Fibroblast of the aortic adventitia (primary cell): Measurements from ENCODE around the gene SCAMP2. TPM values are rescaled to one million over a fixed set of nuclear protein-coding genes. Genes with fewer than 3 reads are reported as not detected.

Source experiments
- DNase-seq: peaks from one replicate; pipeline ENCODE4 v3.0.0-alpha.2; 2010; ENCODE audit warnings: low read depth
- H3K4me3 ChIP-seq: 2 replicates; pipeline ENCODE4 v1.5.1; 2011; ENCODE audit warnings: low read depth, mild to moderate bottlenecking, control low read depth, low read length, moderate library complexity
- total RNA-seq: library from RNA; depleted of rRNA; stranded (reverse); fragments of >200 nt; gene quantifications from 2 replicates; pipeline ENCODE4 v1.2.3, GENCODE V29; 2012; ENCODE audit warnings: low replicate concordance
- TF ChIP-seq, protein P1 (sequence below): IDR thresholded peaks from 2 replicates; pipeline ENCODE4 v1.5.1; 2011; ENCODE audit warnings: mild to moderate bottlenecking, low read length, control low read depth, inconsistent platforms; ENCODE audit not compliant: insufficient read depth

The SCAMP2 gene
- total RNA-seq, 1 donor: 29.6 TPM

DNA sequence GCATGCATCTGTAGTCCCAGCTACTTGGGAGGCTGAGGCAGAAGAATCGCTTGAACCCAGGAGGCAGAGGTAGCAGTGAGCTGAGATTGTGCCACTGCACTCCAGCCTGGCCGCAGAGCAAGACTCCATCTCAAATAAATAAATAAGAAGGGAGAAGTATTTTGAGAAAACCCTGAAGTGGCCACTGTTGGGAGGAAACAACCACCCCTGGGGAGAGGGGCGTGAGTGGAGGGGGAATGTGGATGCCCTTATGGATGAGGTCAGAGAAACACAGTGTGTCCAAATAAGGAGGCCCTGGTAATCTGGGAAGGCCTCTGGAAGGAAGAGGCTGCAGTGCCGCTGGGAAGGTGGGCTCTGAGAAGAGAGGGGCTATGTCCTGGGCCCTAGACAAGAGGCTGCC, 50.9 kb downstream of the SCAMP2 start:
- no peak for DNase-seq
- H3K4me3 ChIP-seq: no peak overlapping the region
- TF ChIP-seq, protein P1, sequence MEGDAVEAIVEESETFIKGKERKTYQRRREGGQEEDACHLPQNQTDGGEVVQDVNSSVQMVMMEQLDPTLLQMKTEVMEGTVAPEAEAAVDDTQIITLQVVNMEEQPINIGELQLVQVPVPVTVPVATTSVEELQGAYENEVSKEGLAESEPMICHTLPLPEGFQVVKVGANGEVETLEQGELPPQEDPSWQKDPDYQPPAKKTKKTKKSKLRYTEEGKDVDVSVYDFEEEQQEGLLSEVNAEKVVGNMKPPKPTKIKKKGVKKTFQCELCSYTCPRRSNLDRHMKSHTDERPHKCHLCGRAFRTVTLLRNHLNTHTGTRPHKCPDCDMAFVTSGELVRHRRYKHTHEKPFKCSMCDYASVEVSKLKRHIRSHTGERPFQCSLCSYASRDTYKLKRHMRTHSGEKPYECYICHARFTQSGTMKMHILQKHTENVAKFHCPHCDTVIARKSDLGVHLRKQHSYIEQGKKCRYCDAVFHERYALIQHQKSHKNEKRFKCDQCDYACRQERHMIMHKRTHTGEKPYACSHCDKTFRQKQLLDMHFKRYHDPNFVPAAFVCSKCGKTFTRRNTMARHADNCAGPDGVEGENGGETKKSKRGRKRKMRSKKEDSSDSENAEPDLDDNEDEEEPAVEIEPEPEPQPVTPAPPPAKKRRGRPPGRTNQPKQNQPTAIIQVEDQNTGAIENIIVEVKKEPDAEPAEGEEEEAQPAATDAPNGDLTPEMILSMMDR: no peak

DNA sequence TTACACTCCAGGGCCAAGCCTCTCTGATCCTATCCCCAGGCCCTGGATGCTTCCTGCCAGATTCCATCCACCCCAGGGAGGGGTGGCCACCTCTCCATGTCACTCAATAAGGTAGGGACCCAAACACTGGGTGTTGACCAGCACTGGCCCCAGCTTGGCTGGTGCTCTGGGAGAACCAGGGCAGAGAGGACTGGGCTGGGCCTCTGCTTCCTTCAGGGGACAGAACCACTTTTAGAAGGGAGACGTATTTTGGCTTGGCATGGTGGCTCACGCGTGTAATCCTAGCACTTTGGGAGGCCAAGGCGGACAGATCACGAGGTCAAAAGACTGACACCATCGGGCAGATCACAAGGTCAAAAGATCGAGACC, 51.4 kb downstream of the SCAMP2 start:
- H3K4me3 ChIP-seq: no peak overlapping the region
- no peak for DNase-seq
- TF ChIP-seq, protein P1: no peak

DNA sequence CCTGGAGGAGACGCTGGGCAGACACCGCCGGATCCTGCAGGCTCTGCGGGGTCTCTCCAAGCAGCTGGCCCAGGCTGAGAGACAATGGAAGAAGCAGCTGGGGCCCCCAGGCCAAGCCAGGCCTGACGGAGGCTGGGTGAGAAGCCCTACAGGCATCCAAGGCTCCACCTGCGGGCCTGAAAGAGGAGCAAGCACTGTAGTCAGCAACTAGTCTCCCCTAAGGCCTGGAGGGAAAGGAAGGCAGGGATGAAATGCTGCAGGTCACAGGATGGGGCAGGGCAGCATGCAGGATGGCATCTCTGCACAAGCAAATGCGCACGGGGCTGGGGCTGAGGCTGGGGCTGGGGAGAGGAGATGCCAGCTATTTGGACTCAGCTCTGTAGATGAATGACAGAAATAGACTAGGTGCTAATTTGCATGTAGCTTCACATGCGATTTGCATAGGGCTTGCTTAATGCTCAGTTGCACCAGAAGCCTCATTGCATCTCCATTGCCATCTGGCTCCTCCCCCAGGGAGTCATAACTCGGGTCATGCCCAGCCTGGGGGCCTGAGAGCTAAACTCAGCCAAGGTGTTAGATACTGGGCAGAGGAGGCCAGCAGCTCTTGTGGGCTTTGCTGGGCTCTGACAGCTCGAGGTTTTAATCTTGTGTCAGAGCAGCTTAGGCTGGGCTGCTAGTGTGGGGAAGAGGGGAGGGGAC, 51.9 kb downstream of the SCAMP2 start:
- DNase-seq: no peak
- TF ChIP-seq, protein P1: no peak
- no peak overlapping the region for H3K4me3 ChIP-seq

DNA sequence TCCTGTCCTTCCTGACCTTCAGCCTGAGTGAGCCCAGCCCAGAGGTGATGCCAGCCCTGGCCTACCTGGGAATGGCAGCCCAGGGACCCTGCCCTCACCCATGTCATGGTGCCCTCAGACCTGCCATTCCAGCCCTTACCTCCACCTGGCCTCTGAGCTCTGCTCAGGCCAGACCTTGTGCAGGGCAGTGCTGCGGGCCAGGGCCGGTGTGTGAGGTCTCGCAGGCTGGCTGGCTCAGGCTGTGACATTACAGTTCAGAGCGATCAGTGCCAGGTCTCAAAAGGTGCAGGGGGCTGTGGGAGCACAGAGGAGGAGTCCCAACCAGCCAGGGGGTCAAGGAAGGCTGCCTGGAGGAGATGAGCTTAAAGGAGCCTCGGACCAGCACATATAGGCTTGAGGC, 53.1 kb downstream of the SCAMP2 start:
- no peak overlapping the region for H3K4me3 ChIP-seq
- DNase-seq: no peak
- TF ChIP-seq, protein P1: no peak

DNA sequence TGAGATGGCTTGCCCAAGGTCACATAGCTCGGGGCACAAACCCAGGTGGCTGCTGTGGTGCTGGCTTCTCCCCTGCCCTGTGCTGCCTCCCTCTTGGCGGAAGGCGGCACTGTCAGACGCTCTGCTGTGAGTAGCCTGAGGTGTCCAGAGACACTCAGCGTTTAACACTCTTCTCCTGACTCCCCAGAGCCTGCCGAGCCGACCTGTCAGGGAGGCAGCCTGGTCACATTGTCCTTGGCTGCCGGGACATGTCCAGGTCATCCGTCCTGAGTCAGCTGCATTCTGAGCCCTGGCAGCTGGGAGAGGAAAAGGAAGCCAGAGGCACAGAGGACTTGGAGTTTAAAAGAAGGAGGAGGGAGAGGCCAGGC, 55.8 kb downstream of the SCAMP2 start:
- H3K4me3 ChIP-seq: no peak overlapping the region
- DNase-seq: no peak
- TF ChIP-seq, protein P1: peak; percentile 18

DNA sequence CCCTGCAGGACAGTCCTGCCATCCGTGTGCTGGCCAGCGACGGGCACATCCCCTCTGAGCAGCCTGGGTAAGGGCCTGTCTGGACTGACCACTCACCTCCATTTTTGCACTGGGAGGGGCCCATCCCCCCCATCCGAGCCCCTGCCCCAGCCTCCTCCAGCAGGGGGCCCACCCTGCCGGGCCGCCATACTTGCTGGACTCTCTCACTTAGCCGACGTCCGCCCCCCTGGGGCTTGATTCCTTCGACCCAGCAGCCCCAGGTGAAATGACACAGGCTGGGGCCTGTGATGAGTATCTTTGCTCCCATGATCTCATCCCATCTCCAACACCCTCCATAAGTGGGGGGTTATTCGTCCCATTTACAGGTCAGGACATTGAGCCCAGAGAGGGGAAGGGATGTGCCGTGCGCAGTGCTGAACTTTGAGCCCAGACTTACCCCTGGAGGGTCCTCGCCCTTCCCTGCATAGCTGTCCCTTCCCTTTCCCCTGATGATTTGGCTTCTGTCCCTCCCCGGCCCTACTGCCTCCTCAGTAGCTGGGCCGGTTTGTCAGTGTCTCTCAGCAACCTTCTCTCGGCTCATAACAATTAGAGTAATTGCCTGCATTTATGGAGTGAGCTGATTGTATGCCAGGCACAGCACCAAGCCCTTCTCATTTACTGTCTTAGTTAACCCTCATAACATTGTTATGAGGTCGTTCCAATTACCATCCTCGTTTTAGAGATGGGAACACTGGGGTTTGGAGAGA, 56.4 kb downstream of the SCAMP2 start:
- TF ChIP-seq, protein P1: no peak
- DNase-seq: no peak
- H3K4me3 ChIP-seq: no peak overlapping the region

DNA sequence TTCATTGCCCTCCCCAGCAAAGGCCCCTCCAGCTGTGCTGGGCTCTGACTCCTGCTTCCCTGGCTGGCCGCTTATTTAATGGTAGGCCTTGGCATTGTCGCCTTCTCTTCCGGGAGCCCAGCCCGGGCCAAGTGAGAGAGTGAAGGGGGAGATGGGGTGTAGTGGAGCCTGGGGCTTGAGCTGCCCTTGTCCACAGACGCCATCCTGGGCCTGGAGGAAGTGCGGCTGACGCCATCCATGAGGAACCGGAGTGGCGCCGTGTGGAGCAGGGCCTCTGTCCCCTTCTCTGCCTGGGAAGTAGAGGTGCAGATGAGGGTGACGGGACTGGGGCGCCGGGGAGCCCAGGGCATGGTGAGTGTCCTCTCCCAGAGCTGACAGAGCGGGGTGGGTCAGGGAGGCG, 57.2 kb downstream of the SCAMP2 start:
- TF ChIP-seq, protein P1: no peak
- no peak for DNase-seq
- no peak overlapping the region for H3K4me3 ChIP-seq
